ENCODE data around the gene EGFR.

Gene EGFR

DNA sequence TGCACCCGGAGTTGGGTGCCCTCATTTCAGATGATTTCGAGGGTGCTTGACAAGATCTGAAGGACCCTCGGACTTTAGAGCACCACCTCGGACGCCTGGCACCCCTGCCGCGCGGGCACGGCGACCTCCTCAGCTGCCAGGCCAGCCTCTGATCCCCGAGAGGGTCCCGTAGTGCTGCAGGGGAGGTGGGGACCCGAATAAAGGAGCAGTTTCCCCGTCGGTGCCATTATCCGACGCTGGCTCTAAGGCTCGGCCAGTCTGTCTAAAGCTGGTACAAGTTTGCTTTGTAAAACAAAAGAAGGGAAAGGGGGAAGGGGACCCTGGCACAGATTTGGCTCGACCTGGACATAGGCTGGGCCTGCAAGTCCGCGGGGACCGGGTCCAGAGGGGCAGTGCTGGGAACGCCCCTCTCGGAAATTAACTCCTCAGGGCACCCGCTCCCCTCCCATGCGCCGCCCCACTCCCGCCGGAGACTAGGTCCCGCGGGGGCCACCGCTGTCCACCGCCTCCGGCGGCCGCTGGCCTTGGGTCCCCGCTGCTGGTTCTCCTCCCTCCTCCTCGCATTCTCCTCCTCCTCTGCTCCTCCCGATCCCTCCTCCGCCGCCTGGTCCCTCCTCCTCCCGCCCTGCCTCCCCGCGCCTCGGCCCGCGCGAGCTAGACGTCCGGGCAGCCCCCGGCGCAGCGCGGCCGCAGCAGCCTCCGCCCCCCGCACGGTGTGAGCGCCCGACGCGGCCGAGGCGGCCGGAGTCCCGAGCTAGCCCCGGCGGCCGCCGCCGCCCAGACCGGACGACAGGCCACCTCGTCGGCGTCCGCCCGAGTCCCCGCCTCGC, at the start of gene EGFR:
Gene EGFR, plus strand, starts transcription at position 657 of the 830 bp plus-strand sequence. CDS start 261 bp downstream, outside the sequence.
- no peak for DNase-seq (ENCODE audit: low read depth)

DNA sequence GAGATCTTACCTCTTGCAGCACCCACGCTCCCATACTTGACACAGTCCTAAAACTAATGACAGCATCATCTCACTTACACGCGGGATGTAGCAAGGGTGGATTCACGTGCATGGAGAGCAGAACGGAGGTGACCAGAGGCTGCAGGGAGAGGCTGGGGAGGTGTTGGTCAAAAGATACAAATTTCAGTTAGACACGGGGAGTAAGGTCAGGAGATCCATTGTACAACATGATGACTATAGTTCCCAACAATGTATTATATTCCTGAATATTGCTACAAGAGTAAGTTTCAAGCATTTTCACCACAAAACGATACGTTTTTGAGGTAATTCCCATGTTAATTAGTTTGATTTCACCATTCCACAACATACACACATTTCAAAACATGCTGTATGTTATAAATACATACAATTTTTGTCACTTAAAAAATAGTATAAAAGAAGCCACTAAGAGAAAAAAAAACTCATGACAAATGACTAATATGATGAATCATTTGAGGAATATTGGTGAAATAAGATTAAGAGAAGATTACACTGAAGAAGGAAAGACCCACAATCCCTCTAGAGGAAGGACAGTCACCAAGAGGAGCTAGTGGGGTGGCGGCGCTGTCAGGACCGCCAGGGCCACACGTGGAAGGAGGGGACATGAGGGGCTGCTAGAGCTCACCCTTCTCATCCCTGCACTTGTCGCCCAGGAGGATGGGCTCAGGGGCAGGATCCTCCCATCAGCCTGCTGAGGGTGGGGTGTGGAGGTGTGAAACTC, 49.4 kb upstream of the EGFR start:
- DNase-seq (ENCODE audit: low read depth) = no peak

DNA sequence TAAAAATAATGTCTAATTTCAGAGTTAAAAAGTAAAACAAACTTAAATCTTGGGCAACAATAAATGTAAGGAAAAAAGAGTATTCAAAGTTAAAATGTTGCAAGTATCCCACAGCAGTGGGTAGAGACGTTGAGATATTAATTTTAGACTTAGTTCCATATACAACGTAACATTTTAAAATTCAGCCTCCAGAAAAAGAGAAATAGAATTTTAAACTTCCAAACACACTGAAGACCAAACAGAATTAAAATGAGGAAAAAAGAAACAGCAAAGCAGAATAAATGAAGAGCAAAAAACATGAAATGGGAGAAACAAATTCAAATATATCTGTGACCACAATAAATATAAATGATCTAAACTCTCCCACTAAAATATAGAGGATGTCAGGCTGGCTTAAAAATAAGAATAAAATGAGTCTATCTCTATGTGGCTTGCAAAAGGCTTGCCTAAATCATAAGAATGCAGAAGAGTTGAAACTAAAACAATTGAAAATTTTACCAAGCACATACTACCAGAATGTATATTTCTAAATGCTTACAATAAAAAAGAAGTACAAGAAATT, 46.0 kb upstream of the EGFR start:
- no peak for DNase-seq (ENCODE audit: low read depth)

DNA sequence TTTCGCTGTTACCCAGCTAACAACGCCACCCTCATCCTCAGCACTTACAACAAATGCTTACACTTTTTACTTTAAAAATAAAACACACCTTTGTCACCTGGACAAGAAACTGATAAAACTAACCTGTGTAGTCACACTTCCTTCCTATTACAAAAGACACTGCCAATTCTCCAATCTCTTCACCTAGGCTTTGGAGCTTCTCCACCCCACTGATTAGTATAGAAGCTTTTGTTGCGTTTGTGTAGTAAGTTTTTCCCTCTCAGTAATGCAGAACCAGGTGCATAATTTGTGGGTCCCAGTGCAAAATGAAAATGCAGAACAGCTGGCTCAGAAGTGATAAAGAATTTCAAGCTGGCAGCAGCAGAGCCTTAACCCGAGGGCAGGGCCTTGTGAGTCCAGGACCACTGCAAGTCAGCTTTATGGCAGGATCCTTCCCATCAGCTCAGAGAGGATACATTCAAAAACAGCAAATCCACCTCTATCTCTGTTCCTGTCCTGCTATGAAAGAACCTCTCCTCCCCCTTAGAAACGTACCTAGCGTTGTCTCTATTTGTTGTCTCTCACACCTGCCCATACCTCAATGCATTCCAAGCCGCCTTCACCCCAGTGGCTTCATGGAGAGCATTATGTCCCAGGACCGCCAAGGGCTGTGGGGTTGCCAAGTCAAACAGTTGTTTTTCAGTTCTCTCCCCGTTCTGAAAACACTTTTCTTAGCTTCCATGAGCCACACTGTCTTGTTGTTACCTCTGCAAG, 40.3 kb upstream of the EGFR start:
- no peak for DNase-seq (ENCODE audit: low read depth)

DNA sequence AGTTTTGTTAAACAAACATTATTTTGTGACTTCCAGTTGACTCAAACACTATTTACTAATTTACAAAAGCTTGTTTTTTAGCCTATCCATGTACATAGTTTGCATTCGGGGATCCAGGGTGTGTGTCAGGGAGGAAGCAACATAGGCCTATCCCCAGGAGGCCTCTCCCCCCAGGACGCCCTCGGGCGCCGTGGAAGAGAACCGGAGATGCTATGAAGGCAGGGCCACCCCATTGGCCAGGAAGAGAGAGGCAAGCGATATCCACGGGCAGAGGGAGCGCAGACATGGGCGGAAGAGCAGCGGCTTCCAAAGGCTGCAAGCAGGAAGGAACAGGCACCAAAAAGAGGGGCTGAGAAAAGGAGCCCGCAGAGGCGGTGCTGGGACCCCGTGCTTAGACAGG, 38.3 kb upstream of the EGFR start:
- no peak for DNase-seq (ENCODE audit: low read depth)

DNA sequence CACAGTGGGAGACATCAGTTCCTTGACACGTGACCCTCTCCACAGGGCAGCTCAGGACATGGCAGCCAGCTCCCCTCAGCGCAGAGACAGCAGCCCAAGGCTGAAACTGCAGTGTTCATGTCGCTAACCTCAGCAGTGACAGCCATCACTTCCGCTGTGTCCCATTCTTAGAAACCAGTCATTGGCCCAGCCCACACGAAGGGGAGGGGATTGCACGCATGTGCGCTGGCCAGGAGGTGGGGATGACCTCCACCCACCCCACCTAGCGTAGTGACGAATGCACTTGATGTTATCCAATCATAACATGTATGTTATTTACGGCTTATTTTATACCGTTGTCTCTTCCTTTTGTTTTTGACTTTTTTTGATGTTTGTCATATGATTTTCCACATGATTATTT, 36.9 kb upstream of the EGFR start:
- DNase-seq (ENCODE audit: low read depth) = no peak

DNA sequence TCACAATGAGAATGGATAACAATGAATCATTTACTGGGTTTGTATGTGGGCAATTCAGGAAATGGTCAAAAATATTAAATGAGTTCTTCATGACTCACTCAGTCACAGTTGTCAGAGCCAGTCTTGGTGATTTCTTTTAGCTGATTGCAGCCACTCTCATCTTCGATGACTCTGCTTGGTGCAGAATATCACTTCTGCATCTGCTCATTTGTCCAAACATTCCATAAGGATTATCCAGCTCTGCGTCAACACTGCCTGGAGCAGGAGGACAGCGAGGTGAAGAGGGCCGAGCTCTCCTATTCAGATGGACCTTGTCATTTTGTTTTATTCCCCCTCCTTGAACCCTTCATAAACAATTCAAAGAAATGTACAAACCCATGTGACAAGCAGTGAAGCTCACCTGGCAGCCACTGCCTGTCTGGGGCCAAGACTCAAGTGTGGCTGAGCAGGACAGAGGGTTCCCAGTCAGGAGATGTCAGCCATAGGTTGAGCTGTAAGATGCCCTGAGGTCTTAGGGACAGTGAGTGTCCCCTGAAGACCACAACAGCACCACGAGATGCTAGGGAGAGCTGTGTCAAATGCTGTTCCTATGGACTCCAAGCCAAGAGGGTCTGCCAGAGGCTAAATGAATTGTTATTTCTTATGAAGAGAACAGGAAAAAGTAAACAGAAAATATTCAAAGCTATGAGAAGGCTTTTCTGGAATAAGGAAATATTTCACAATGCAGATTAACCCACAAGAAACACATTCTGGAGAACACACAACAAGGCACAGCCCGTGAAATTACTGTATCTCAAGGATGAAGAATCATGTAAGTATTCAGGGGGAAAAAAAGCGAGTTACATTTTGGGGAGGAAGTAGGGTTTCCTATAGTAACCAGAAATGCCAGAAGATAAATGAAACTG, 33.1 kb upstream of the EGFR start:
- DNase-seq (ENCODE audit: low read depth) = no peak

DNA sequence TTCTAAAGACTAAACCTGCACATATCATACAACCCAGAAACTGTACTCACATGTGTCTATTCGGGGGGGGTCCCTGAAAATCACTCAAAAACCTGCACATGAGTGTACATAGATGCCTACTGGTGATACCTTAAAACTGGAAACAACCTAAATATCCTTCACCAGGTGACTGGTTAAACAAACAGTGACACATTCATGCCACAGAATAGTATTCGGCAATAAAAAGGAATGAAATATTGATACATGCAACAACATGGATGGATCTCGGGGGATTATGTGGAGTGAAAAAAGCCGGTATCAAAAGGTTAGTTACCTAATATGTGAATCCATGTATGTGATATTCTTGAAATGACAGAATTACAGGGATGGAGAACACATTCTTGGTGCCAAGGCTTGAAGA, 32.1 kb upstream of the EGFR start:
- no peak for DNase-seq (ENCODE audit: low read depth)

DNA sequence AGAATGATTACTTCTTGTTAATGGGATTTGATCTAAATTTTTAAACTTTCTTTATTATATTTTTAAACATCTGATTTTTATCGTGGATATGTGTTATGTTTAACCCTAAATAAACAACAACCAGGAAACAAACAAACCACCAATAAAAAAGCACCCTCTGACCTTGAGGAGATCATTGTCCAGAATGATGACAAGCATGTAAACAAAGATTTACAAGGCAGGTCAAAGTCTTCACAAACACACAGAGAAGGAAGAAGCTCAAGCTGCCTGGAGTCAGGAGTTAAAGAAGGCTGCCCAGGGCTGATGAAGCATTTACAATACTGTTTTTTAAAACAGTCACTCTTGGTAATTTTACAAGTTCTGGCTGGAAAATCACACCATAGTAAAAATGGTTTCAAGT, 31.0 kb upstream of the EGFR start:
- DNase-seq (ENCODE audit: low read depth) = no peak

DNA sequence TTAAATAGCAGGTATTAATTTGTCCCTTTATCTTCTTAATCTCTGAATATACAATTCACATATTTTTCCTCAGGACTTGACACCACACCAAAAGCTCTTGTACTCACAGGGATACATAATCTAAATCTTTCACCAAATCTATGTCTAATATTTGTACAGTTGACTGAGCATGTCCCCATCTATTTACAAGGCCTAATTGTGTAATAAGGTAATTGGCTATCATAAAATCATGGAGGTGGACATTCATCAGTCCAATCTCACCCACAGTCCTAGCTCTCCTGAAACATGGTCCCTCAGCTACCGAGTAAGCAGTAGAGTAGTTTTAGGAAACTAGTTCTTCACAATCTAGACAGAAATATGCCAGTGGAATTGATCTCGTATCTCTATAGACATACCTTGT, 30.3 kb upstream of the EGFR start:
- no peak for DNase-seq (ENCODE audit: low read depth)

DNA sequence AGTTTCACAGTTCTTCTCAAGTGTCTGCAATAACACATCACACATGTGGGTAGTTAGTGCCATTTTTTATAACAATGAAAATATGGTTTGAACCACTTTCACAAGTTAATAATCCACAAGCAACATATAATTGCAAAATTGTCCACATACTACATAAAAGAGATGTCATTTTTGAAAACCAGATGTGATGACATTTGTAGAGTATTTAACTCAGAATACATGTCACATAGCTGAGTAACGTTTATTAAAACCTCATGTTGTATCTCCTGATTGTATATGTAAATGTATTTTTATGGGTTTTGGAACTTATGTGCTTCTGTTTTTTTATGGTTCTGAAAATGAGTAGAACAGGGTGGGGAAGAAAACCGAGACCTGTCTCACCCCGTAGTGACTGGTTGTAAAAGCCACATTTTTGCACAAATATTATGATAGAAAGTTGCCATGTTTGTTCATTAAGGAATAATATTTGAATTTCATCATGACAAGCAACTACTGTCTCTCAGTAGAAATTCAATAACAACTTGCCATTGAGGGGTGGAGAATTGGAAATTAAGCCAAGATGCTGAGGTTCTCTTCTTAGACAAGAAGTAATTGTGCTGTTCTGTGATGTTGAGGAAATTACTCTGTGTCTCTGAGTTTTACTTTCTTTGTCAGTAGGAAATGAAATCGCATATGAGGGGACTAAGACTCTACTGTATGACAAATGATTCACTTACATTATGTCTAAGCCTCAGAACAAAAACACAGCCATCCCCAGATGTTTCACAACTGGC, 29.2 kb upstream of the EGFR start:
- no peak for DNase-seq (ENCODE audit: low read depth)

DNA sequence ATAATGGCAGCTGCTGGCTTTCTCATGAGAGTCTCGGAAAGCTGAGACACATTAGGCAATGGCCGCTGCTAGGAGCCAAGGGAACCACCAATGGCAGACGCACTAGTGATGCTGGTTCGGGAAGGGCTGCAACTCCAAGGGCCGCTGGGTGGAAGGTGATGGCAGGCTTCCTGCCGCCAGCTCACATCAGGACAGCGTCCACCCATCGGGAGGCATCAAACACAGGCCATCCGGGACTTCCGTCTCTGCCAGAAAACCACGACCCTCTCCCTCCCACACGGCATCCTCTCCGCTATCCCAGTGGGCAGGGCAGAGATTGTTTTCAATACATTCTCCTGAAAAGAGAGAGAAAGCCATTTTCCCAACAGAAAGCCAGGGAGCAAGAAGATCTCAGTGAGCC, 27.5 kb upstream of the EGFR start:
- DNase-seq (ENCODE audit: low read depth) = no peak

DNA sequence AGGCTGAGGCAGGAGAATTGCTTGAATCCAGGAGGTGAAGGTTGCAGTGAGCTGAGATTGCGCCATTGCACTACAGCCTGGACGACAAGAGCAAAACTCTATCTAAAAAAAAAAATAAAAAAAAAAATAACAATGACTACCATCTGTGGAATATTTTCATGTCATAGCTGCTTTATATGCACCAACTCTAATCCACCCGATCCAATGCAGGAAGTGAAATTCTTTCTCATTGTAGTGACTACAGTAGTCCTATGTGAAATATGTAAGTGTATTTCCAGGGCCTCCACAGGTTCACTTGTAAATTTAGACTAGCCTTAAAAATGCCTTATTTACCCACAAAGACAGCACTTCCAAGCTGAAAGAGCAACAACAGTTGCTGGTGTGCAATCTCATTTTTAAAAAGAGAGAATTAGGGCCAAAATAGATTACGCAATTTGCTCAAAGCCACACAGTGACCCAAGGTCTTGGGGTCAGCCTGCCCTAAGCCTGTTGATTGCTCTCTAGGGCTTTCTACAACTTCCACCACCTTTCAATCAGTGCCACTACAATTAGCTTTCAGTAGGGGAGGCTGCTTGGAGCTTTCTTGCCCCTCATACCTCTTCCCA, 25.8 kb upstream of the EGFR start:
- DNase-seq (ENCODE audit: low read depth) = no peak

DNA sequence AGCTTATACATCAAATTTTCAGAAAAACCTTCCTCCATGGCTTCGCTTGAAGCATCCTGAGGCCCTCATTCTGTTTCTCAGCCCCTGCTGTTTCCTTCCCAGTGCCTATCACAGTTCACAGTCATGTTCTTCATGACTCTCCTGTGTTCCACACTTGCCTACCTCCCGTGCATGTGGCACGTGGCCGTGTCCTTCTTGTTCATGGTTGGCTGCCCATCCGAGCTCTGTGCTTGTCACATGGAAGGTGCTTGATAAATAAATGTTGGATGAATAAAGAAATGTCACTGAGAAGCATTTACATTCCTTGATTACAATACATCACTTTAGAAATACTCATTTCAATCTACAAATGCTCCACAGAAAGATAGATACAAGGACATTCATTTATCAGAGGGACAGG, 23.7 kb upstream of the EGFR start:
- DNase-seq (ENCODE audit: low read depth) = no peak

DNA sequence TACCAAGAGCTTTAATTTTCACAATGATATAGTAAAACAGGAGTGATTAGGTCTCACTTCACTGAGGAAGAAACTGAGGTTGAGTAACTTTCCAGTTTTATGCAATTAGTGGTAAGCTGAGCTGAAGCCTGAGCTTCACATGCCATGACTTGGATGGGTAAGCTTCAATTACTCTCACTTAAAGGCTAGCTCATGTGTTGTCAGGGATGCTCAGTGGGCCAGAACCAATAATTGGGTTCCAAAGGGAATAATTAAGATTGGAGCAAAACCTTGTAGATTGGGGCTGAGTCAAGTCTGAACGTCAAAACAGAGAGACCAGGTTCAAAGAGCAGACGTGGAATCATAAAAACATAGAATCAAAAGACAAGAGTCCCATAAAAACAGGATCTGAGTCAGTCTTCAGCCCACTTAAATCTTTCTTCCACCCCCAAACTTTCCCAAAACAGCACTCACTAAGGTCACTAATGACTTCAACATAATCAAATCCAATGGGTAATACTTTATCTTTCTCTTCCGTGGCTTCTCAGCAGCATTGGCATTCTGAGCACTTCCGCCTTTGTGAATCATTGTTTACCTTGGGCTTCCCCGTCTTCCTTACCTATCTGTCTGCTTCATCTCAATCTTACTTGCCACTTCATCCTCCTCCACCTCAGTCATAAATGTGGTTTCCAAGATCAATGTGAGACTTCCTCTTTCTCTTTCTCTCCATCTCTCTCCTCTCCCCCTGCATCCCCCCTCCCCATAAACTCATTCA, 23.0 kb upstream of the EGFR start:
- DNase-seq (ENCODE audit: low read depth) = no peak

DNA sequence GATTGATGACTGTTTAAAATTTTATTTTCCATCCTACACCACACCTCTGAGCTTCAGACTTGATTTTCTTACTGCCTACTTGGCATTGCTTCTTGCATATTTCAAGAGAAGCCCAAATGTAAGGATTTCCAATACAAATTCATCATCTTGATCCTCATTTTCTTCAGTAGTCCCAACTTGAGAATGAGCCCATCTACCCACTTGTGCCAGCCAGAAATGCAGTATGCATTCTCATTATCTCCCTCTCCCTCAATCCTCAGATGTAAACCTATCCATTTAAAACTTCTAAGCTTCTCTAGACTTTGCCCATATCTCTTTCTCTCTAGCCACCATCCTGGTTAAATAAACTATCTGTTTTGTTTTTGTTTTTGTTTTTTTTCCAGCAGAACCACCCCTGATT, 22.4 kb upstream of the EGFR start:
- DNase-seq (ENCODE audit: low read depth) = no peak

DNA sequence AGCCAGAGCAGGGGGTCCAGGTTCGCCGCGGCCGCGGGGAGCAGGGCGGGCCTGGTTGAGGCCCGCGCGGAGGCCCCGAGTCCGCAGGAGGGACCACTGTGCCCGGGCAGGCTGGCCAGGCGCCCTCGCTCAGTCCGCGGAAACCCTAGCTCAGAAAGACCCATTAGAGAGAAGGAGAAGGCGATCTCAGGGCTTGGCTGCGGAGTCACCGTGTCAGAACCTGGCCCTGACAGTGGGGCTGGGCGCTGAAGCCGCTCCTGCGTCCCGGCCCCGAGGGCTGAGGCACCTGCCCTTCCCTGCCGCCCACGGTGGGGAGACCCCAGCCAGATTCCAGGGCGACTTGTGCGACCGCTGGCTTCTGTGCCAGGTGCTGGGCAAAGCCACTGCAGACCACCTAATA, 14.2 kb upstream of the EGFR start:
- DNase-seq (ENCODE audit: low read depth) = no peak

DNA sequence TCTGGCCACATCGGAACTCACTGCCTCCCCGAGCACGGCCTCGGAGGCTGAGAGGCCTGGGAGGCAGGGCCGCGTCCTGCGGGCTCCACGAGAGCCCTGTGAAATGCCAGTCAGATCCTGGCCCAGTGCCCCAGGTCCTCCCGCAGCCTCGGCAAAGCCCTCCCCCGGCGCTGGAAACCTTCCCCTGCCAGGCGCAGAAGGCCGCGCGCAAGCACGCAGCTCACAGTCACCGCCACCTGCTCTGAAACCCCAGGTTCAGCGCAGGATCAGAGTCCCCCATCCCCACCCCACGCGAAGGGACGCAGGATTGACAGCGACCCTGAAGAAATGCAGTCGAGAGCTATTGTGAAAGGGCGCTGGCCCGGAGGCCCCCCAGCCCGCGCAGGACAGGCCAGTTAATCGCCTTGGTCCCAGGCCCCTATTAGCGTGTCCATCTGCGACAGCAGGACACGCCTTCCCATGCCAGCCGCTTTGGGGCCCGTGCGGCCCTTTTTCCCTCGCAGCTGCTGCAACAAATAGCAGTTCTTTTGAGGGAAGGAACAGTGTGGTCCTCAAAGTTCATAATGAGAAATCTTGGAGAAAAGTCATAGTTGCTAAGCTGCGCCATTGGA, 13.5 kb upstream of the EGFR start:
- DNase-seq (ENCODE audit: low read depth) = no peak

DNA sequence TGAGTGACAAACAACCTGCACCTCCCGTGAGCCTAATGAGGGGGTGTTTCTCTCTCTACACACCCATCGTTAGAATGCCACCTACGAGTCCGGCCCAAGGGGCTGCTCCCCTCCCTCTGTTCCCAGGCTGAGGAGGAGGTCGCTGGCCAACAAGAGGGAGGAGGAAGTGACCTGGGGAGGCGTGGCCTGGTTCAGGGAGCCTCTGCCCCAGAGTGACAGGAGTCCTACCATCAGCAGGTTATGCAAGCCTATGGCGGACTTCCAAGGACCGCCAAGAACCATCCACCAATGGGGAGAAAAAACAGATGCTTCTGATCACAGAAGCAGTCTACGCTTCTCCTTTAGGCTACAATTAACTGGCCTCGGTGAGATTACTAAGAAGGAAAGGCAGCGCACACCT, 12.3 kb upstream of the EGFR start:
- DNase-seq (ENCODE audit: low read depth) = no peak
